ENCODE measurements around the gene ACSS1.

- TF ChIP-seq CTCF (IDR thresholded peaks at IDR 0.05): no peak
- no peak for TF ChIP-seq ZFX (IDR thresholded peaks at IDR 0.05; ENCODE audit: borderline replicate concordance)
These were observed 52.3 kb downstream of the ACSS1 start for GRCh38 chr20:25005661-25006060.
